ENCODE results near the gene CYP27C1.

Gene CYP27C1

GRCh38 chr2:127155028-127155581 is 65.0 kb downstream of the CYP27C1 start:
- TF ChIP-seq CTCF (IDR thresholded peaks at IDR 0.05), result no peak

- no peak for TF ChIP-seq CTCF (IDR thresholded peaks at IDR 0.05)
Observed at GRCh38 chr2:127154396-127154795, 65.7 kb downstream of the CYP27C1 start.

- TF ChIP-seq CTCF (IDR thresholded peaks at IDR 0.05), result no peak
Observed at GRCh38 chr2:127153691-127154158, 66.4 kb downstream of the CYP27C1 start.

- no peak for TF ChIP-seq CTCF (IDR thresholded peaks at IDR 0.05)
Observed at GRCh38 chr2:127150996-127151395, 69.1 kb downstream of the CYP27C1 start.

GRCh38 chr2:127149384-127149783 is 70.7 kb downstream of the CYP27C1 start:
- no peak for TF ChIP-seq CTCF (IDR thresholded peaks at IDR 0.05)

GRCh38 chr2:127146820-127147502 is 73.1 kb downstream of the CYP27C1 start:
- no peak for TF ChIP-seq CTCF (IDR thresholded peaks at IDR 0.05)

- TF ChIP-seq CTCF (IDR thresholded peaks at IDR 0.05), result no peak
Observed at GRCh38 chr2:127146071-127146725, 73.9 kb downstream of the CYP27C1 start.
